HepG2 (cell line): ENCODE data around the gene NNMT. TPM values are rescaled to one million over a fixed set of nuclear protein-coding genes. Genes with fewer than 3 reads are reported as not detected.
A peak's percentile ranks its signal among the peaks of the same experiment; 100 is the strongest.
"Not testable (repeated sequence)": the region's sequence is repeated elsewhere in the genome, so short reads cannot be mapped to it uniquely, and the experiment has no call there.

Experiments
- ATAC-seq: fragments of 200-7000 bp; cut with Tn5 transposase; 3 replicates; pipeline ENCODE4 v1.9.1; 2020; ENCODE audit warnings: mild to moderate bottlenecking, moderate library complexity
- BruUV-seq: library from RNA; stranded (reverse); fragments of 400-500 nt; replicated peaks from 2 replicates; lab custom pipeline; 2021; lab: Mats Ljungman, UMichigan
- CTCF ChIA-PET: fragments of 300-600 bp; formaldehyde crosslinking; extraction: SDS; loops from one replicate; lab custom pipeline; 2021; ENCODE audit warnings: low total read pairs, inconsistent platforms, low intra/inter-chr PET ratio; lab: Yijun Ruan, JAX
- POLR2A ChIA-PET: fragments of 350-600 bp; sonication (Branson Sonifier 250); formaldehyde crosslinking; loops from one replicate; lab custom pipeline; 2020; ENCODE audit warnings: antibody characterized with exemption, inconsistent platforms; lab: Yijun Ruan, JAX
- DNase-seq: peaks from one replicate; pipeline ENCODE4 v3.0.0-alpha.2; 2015; ENCODE audit warnings: low spot score
- FAIRE-seq: peaks from 3 replicates; lab custom pipeline; 2011; peaks lifted over from hg19 to GRCh38; lab: Jason Lieb, UNC
- H2AFZ ChIP-seq: one replicate; pipeline ENCODE4 v1.6.1; 2011; ENCODE audit warnings: low read length, inconsistent platforms
- H3K27ac ChIP-seq: fragments of 300-600 bp; 3 replicates; pipeline ENCODE4 v1.8.0; 2011; ENCODE audit warnings: mixed run types, mild to moderate bottlenecking, mixed read lengths, low read length, inconsistent platforms; ENCODE audit not compliant: insufficient read depth; ENCODE audit errors: extremely low read length
- H3K27me3 ChIP-seq, 2 experiments: fragments of 200-600 bp in 1 of 2; 2 replicates in 1 of 2; 3 replicates in 1 of 2; pipeline versions ENCODE4 v1.6.0 to v1.8.0; 2011; ENCODE audit warnings: low read length in 2 of 2, mild to moderate bottlenecking in 2 of 2, moderate library complexity in 2 of 2, inconsistent platforms in 1 of 2; ENCODE audit not compliant: insufficient read depth in 2 of 2, control insufficient read depth in 1 of 2
- H3K36me3 ChIP-seq, 2 experiments: fragments of 200-600 bp in 1 of 2; replicated peaks in 1 of 2; 2 replicates in 1 of 2; 3 replicates in 1 of 2; pipeline versions ENCODE4 v1.5.1 to v1.8.0; 2011; ENCODE audit warnings: low read length in 2 of 2, inconsistent platforms in 1 of 2; ENCODE audit not compliant: insufficient read depth in 2 of 2, control insufficient read depth in 1 of 2
- H3K4me1 ChIP-seq: 2 replicates; pipeline ENCODE4 v1.5.1; 2012; ENCODE audit warnings: low read length, inconsistent platforms; ENCODE audit not compliant: insufficient read depth
- H3K4me2 ChIP-seq: 2 replicates; pipeline ENCODE4 v1.6.0; 2011; ENCODE audit warnings: low read depth, low read length, inconsistent platforms
- H3K4me3 ChIP-seq, 3 experiments: fragments of 200-600 bp in 1 of 3; sonication (generic), shearing (Covaris generic) in 1 of 3; replicated peaks in 1 of 3; 2 replicates each; pipeline ENCODE4 v1.5.1; 2011 to 2016; ENCODE audit warnings: low read length in 3 of 3, inconsistent platforms in 2 of 3, low read depth in 2 of 3, mild to moderate bottlenecking in 2 of 3, control low read depth in 1 of 3, mixed read lengths in 1 of 3; ENCODE audit not compliant: insufficient read depth in 1 of 3
- H3K79me2 ChIP-seq: one replicate; pipeline ENCODE4 v1.6.1; 2011; ENCODE audit warnings: low read length, inconsistent platforms; ENCODE audit not compliant: insufficient read depth
- H3K9ac ChIP-seq: 2 replicates; pipeline ENCODE4 v1.6.0; 2011; ENCODE audit warnings: mild to moderate bottlenecking, low read depth, low read length, inconsistent platforms; ENCODE audit not compliant: insufficient read depth
- H3K9me3 ChIP-seq: 2 replicates; pipeline ENCODE4 v1.5.1; 2012; ENCODE audit warnings: mild to moderate bottlenecking, low read length
- H4K20me1 ChIP-seq: 2 replicates; pipeline ENCODE4 v1.6.0; 2011; ENCODE audit warnings: inconsistent platforms, mild to moderate bottlenecking, low read length, moderate library complexity; ENCODE audit not compliant: insufficient read depth
- CEBPB ChIP-seq: IDR thresholded peaks from 2 replicates; pipeline ENCODE4 v1.6.1; 2011; ENCODE audit warnings: low read depth, low read length, improper control_type of control experiment, borderline replicate concordance
- CEBPG ChIP-seq: IDR thresholded peaks from 2 replicates; pipeline ENCODE4 v1.6.1; 2016
- CTCF ChIP-seq: sonication (generic); formaldehyde crosslinking; IDR thresholded peaks from 2 replicates; pipeline ENCODE4 v1.5.0; 2020; ENCODE audit warnings: mild to moderate bottlenecking, missing genetic modification reagents, moderate library complexity
- NCOA1 ChIP-seq: sonication (generic); formaldehyde crosslinking; IDR thresholded peaks from 2 replicates; pipeline ENCODE4 v1.9.0; 2021; ENCODE audit warnings: missing genetic modification reagents
- RAD21 ChIP-seq: fragments of 450-650 bp; formaldehyde crosslinking; IDR thresholded peaks from 2 replicates; pipeline ENCODE4 v1.5.0; 2020; ENCODE audit warnings: mild to moderate bottlenecking
- SMC3 ChIP-seq: IDR thresholded peaks from 2 replicates; pipeline ENCODE4 v1.6.1; 2011; ENCODE audit warnings: low read length, improper control_type of control experiment
- STAG1 ChIP-seq: sonication (generic); formaldehyde crosslinking; IDR thresholded peaks from 2 replicates; pipeline ENCODE4 v1.4.0; 2020; ENCODE audit warnings: missing genetic modification reagents
- TEF ChIP-seq: sonication (generic); formaldehyde crosslinking; IDR thresholded peaks from 2 replicates; pipeline ENCODE4 v1.5.0; 2020; ENCODE audit warnings: missing genetic modification reagents
- U2AF2 ChIP-seq: fragments of 200-400 bp; formaldehyde crosslinking; IDR thresholded peaks from 2 replicates; pipeline ENCODE4 v1.6.1; 2017; ENCODE audit warnings: low read depth, mild to moderate bottlenecking, low read length
- YEATS4 ChIP-seq: sonication (generic); formaldehyde crosslinking; IDR thresholded peaks from 2 replicates; pipeline ENCODE4 v1.4.0; 2020; ENCODE audit warnings: missing genetic modification reagents, borderline replicate concordance
- ZNF10 ChIP-seq: sonication (generic); formaldehyde crosslinking; IDR thresholded peaks from 2 replicates; pipeline ENCODE4 v1.4.0; 2020; ENCODE audit warnings: mild to moderate bottlenecking, low read depth, missing genetic modification reagents, borderline replicate concordance
- ZNF720 ChIP-seq: sonication (generic); formaldehyde crosslinking; IDR thresholded peaks from 2 replicates; pipeline ENCODE4 v1.4.0; 2020; ENCODE audit warnings: missing genetic modification reagents
- ZNF780A ChIP-seq: sonication (generic); formaldehyde crosslinking; IDR thresholded peaks from 2 replicates; pipeline ENCODE4 v1.8.0; 2022; ENCODE audit warnings: mild to moderate bottlenecking, missing genetic modification reagents, moderate library complexity
- ZSCAN25 ChIP-seq: sonication (generic); formaldehyde crosslinking; IDR thresholded peaks from 2 replicates; pipeline ENCODE4 v1.8.0; 2022; ENCODE audit warnings: mild to moderate bottlenecking, missing genetic modification reagents
- WGBS: methylation state at CpG from one replicate; pipeline ENCODE4 v1.1.6; 2017; ENCODE audit warnings: low lambda C conversion rate; 5-methylcytosine and 5-hydroxymethylcytosine counted together
- in situ Hi-C: cut with HindIII; loops from 2 replicates; pipeline ENCODE4 v1.10.0; 2017; ENCODE audit warnings: low pct_unique_long_range_greater_than_20kb; ENCODE audit not compliant: extremely low pct_ligation_motif_present
- intact Hi-C: fragments of 100-400 bp; cut with micrococcal nuclease; formaldehyde crosslinking; loops from one replicate; pipeline ENCODE4 v1.10.0; 2022; ENCODE audit not compliant: unreplicated experiment
- polyA plus RNA-seq, 8 experiments: library from polyadenylated mRNA; depleted of rRNA in 3 of 8; stranded (reverse) in 7 of 8; unstranded in 1 of 8; fragments of >200 nt; fragmentation: Illumina TruSeq in 4 of 8; extraction: Trizol in 4 of 8; gene quantifications; 2 replicates each; pipeline versions ENCODE4 v1.2.1 to v1.2.3, GENCODE V29; 2011 to 2016; ENCODE audit warnings: low read depth in 4 of 8, missing spikeins in 1 of 8, mixed read lengths in 1 of 8; ENCODE audit not compliant: insufficient read depth in 1 of 8
- total RNA-seq, 5 experiments: library from RNA; depleted of rRNA; stranded (reverse); fragments of >200 nt; fragmentation: Illumina TruSeq; extraction: Trizol; gene quantifications; 2 replicates each; pipeline ENCODE4 v1.2.3, GENCODE V29; 2016; ENCODE audit warnings: low read depth in 1 of 5
- TF ChIP-seq, protein P1 (sequence below): fragments of 450-650 bp; IDR thresholded peaks from 2 replicates; pipeline ENCODE4 v1.6.1; 2016

The NNMT gene
- total and polyA plus RNA-seq, 2 of the 13 experiments (the other 11 are each of a cell fraction or from before 2014, with no cell fraction given) = 0.13 TPM; not detected in 1

DNA sequence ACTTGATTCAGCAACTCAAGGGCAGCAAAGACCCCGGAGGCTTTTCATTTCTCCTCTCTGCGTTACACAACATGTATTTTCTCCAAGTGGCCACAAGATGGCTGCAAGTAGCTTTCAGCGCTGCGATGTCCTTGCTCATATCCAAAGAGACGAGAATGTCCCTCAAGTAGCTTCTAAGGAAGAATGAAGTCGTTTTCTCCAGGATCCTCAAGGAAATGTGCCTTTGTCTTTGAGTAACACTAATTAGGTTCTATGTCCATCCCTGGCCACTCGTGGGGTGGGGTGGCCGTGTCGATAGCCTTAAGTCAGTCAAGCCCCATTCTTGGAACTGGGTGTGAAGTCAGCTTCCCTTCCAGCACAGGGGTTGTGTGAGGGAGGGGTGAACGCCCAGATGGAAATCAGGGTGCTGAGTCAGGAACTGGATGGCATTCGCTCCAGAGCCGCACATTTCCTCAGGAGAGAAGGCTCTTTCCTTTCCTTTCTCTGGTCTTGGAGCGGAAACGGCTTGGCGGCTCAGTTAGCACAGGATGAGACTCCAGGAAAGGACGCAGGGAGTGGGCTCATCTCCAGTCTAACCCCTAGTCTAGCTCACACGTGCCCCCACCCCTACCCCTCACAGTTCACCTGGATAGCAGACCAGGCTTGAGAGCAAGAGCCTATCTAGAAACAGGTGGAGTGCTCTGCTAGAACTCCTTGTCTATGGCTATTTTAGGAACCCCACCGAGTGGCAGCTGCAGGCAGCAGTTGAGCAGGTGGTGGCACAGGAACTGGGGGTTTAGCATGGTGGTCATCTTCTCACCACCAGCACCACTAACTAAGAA is 44.3 kb downstream of the NNMT start:
- 0 out of 5 replicates have a peak, but pooled peaks cover 0 to 5% of the 10 kb centered on the region in 2 experiments for H3K27me3 ChIP-seq
- H3K4me1 ChIP-seq = no peaks in the 10 kb centered on the region
- intact Hi-C loops (loop anchor here (1.0 kb wide), 1 partner anchor 422 kb away; no protein-coding TSS in a partner anchor), in situ Hi-C loops (loop anchor here (25.0 kb wide), 1 partner anchor 247 kb away; the partner anchor contains the start of gene NXPE4)
- H3K9me3 ChIP-seq = no peaks in the 10 kb centered on the region
- DNase-seq = peak; percentile 30
- ChIA-PET POLR2A (no interaction called here), CTCF (interaction anchor here (1.3 kb wide), 2 partner anchors 231 to 422 kb away, joined by 3 to 13 read pairs; no protein-coding TSS in a partner anchor)
- no peak overlapping the region for H3K4me3 ChIP-seq
- FAIRE-seq = peak; percentile 87
- BruUV-seq = no TSS peak
- H3K9ac ChIP-seq = no peak overlapping the region
- H4K20me1 ChIP-seq = no peaks in the 10 kb centered on the region
- ATAC-seq = peak; percentile 71
- H2AFZ ChIP-seq = no peak overlapping the region
- no peak overlapping the region for H3K27ac ChIP-seq
- H3K4me2 ChIP-seq = no peak overlapping the region
- peak; percentile 75 for TF ChIP-seq SMC3
- TF ChIP-seq ZNF780A (CRISPR knock-in tag) = no peak
- no peak for TF ChIP-seq ZNF10 (CRISPR knock-in tag)
- peak; percentile 92 for TF ChIP-seq TEF (CRISPR knock-in tag)
- TF ChIP-seq CEBPB = peak; percentile 52; the same call in 1 of the 2 replicates
- peak; percentile 61; the same call in 1 of the 2 replicates for TF ChIP-seq CEBPG (CRISPR knock-in tag)
- no peak for TF ChIP-seq U2AF2
- no peak for TF ChIP-seq ZSCAN25 (CRISPR knock-in tag)
- TF ChIP-seq CTCF (CRISPR knock-in tag) = peak; percentile 81
- TF ChIP-seq STAG1 (CRISPR knock-in tag) = peak; percentile 79
- no peak for TF ChIP-seq YEATS4 (CRISPR knock-in tag)
- no peak for TF ChIP-seq NCOA1 (CRISPR knock-in tag)
- TF ChIP-seq RAD21 (CRISPR knock-in tag) = peak; percentile 49
- no peak for TF ChIP-seq ZNF720
- TF ChIP-seq, protein P1, sequence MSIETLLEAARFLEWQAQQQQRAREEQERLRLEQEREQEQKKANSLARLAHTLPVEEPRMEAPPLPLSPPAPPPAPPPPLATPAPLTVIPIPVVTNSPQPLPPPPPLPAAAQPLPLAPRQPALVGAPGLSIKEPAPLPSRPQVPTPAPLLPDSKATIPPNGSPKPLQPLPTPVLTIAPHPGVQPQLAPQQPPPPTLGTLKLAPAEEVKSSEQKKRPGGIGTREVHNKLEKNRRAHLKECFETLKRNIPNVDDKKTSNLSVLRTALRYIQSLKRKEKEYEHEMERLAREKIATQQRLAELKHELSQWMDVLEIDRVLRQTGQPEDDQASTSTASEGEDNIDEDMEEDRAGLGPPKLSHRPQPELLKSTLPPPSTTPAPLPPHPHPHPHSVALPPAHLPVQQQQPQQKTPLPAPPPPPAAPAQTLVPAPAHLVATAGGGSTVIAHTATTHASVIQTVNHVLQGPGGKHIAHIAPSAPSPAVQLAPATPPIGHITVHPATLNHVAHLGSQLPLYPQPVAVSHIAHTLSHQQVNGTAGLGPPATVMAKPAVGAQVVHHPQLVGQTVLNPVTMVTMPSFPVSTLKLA = no peak
- WGBS = 18% methylated on average over 17 of the region's 18 CpGs
- no peaks in the 10 kb centered on the region for H3K36me3 ChIP-seq
- no peaks in the 10 kb centered on the region for H3K79me2 ChIP-seq

DNA sequence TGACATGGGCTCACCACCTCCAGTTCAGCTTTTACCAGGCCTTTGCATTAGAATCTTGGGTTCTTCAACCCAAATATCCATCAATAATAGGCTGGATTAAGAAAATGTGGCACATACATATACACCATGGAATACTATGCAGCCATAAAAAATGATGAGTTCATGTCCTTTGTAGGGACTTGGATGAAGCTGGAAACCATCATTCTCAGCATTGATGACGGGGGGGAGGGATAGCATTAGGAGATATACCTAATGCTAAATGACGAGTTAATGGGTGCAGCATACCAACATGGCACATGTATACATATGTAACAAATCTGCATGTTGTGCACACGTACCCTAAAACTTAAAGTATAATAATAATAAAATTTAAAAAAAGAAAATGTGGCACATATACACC is 45.5 kb downstream of the NNMT start:
- H4K20me1 ChIP-seq, BruUV-seq, DNase-seq, ATAC-seq, H3K27ac ChIP-seq, CTCF ChIA-PET, intact Hi-C loops, FAIRE-seq, H3K27me3 ChIP-seq, H2AFZ ChIP-seq, H3K4me3 ChIP-seq, H3K4me1 ChIP-seq, H3K36me3 ChIP-seq, H3K9ac ChIP-seq, H3K79me2 ChIP-seq, POLR2A ChIA-PET, H3K9me3 ChIP-seq, H3K4me2 ChIP-seq: not testable (repeated sequence)
- 21% methylated on average over 3 of the region's 3 CpGs for WGBS
- in situ Hi-C loops = loop anchor here (25.0 kb wide), 1 partner anchor 246 kb away; the partner anchor contains the start of gene NXPE4
